Muscle layer of duodenum (tissue), 2 donors: ENCODE measurements around the gene SORBS1.

Experiments used
- H3K27ac ChIP-seq: one replicate; pipeline ENCODE4 v1.7.0; 2013; ENCODE audit warnings: mild to moderate bottlenecking, low read length
- H3K27me3 ChIP-seq: one replicate; pipeline ENCODE4 v1.7.0; 2013; ENCODE audit warnings: low read depth, mild to moderate bottlenecking, control low read depth, low read length
- H3K36me3 ChIP-seq, 2 donors: one replicate each; pipeline ENCODE4 v1.7.0; 2013; ENCODE audit warnings: low read length in 2 of 2, control low read depth in 1 of 2, mild to moderate bottlenecking in 1 of 2; ENCODE audit not compliant: insufficient read depth in 2 of 2, control insufficient read depth in 1 of 2
- H3K4me1 ChIP-seq, 2 donors: one replicate each; pipeline ENCODE4 v1.7.0; 2013; ENCODE audit warnings: low read length in 2 of 2, mild to moderate bottlenecking in 2 of 2, control low read depth in 1 of 2, moderate library complexity in 1 of 2; ENCODE audit not compliant: insufficient read depth in 2 of 2, control insufficient read depth in 1 of 2
- H3K4me3 ChIP-seq, 2 donors: one replicate each; pipeline ENCODE4 v1.7.0; 2013; ENCODE audit warnings: low read length in 2 of 2, low read depth in 1 of 2, mild to moderate bottlenecking in 1 of 2
- H3K9me3 ChIP-seq, 2 donors: one replicate each; pipeline ENCODE4 v1.7.0; 2013; ENCODE audit warnings: low read length in 2 of 2, control low read depth in 1 of 2, mild to moderate bottlenecking in 1 of 2; ENCODE audit not compliant: control insufficient read depth in 1 of 2
- donor health status: healthy.

The SORBS1 gene

GRCh38 chr10:95564291-95564690 lies 3.1 kb upstream of the SORBS1 start:
- Histone ChIP-seq H3K27ac (no peak overlapping the region), H3K4me3 (no peak overlapping the region), H3K36me3 (no peaks in the 10 kb centered on the region), H3K9me3 (no peaks in the 10 kb centered on the region), H3K27me3 (no peaks in the 10 kb centered on the region), H3K4me1 (peaks cover 0 to 8% of the 10 kb centered on the region in 2 donors)

- Histone ChIP-seq H3K4me1 (no peaks in the 10 kb centered on the region), H3K27ac (no peak overlapping the region)
These were observed 1.3 kb upstream of the SORBS1 start for GRCh38 chr10:95562341-95562965.

GRCh38 chr10:95561864-95562177 lies 650 bp upstream of the SORBS1 start:
- H3K36me3 ChIP-seq = peaks cover 0 to 1% of the 10 kb centered on the region in 2 donors
- H3K27me3 ChIP-seq = no peaks in the 10 kb centered on the region
- H3K27ac ChIP-seq = no peak overlapping the region
- peak overlapping the region; percentile 42 to 96 for H3K4me3 ChIP-seq
- no peaks in the 10 kb centered on the region for H3K4me1 ChIP-seq
- no peaks in the 10 kb centered on the region for H3K9me3 ChIP-seq

More at GRCh38 chr10:95562341-95562965, 1.3 kb upstream of the SORBS1 start:
- Histone ChIP-seq H3K36me3 (no peaks in the 10 kb centered on the region), H3K9me3 (no peaks in the 10 kb centered on the region), H3K4me3 (no peak overlapping the region), H3K27me3 (no peaks in the 10 kb centered on the region)

- Histone ChIP-seq H3K4me3 (peak overlapping the region; percentile 96), H3K9me3 (no peaks in the 10 kb centered on the region), H3K4me1 (no peaks in the 10 kb centered on the region), H3K27ac (peak overlapping the region; percentile 86), H3K36me3 (peaks cover 0 to 3% of the 10 kb centered on the region in 2 donors), H3K27me3 (no peaks in the 10 kb centered on the region)
These were observed 644 bp downstream of the SORBS1 start for GRCh38 chr10:95560278-95561176.

GRCh38 chr10:95559896-95560277 lies 1.3 kb downstream of the SORBS1 start:
- Histone ChIP-seq H3K4me1 (no peaks in the 10 kb centered on the region), H3K27me3 (no peaks in the 10 kb centered on the region), H3K36me3 (peaks cover 0 to 3% of the 10 kb centered on the region in 2 donors), H3K27ac (peak overlapping the region; percentile 86), H3K4me3 (peak overlapping the region; percentile 96), H3K9me3 (no peaks in the 10 kb centered on the region)

GRCh38 chr10:95559471-95559870 lies 1.7 kb downstream of the SORBS1 start:
- Histone ChIP-seq H3K36me3 (peaks cover 0 to 3% of the 10 kb centered on the region in 2 donors), H3K4me1 (no peaks in the 10 kb centered on the region), H3K27me3 (no peaks in the 10 kb centered on the region), H3K27ac (peak overlapping the region; percentile 86), H3K9me3 (no peaks in the 10 kb centered on the region), H3K4me3 (peak overlapping the region; percentile 96)

- Histone ChIP-seq H3K36me3 (peaks cover 0 to 3% of the 10 kb centered on the region in 2 donors), H3K27ac (peak overlapping the region; percentile 86), H3K4me1 (no peaks in the 10 kb centered on the region), H3K9me3 (no peaks in the 10 kb centered on the region), H3K27me3 (no peaks in the 10 kb centered on the region), H3K4me3 (peak overlapping the region; percentile 96)
These were observed 2.4 kb downstream of the SORBS1 start for GRCh38 chr10:95558593-95559320.

GRCh38 chr10:95556994-95557767 lies 4.0 kb downstream of the SORBS1 start:
- no peaks in the 10 kb centered on the region for H3K9me3 ChIP-seq
- H3K27me3 ChIP-seq = no peaks in the 10 kb centered on the region
- peak overlapping the region; percentile 45 to 96 for H3K4me3 ChIP-seq
- H3K4me1 ChIP-seq = peaks cover 0 to under 1% of the 10 kb centered on the region in 2 donors
- H3K36me3 ChIP-seq = peaks cover 0 to 3% of the 10 kb centered on the region in 2 donors
- H3K27ac ChIP-seq = peak overlapping the region; percentile 86

GRCh38 chr10:95553674-95554073 lies 7.5 kb downstream of the SORBS1 start:
- H3K27me3 ChIP-seq = no peaks in the 10 kb centered on the region
- no peak overlapping the region for H3K4me3 ChIP-seq
- H3K4me1 ChIP-seq = peaks cover 0 to 24% of the 10 kb centered on the region in 2 donors
- H3K27ac ChIP-seq = no peak overlapping the region
- H3K9me3 ChIP-seq = no peaks in the 10 kb centered on the region
- peaks cover 0 to 3% of the 10 kb centered on the region in 2 donors for H3K36me3 ChIP-seq

GRCh38 chr10:95552679-95553342 lies 8.4 kb downstream of the SORBS1 start:
- Histone ChIP-seq H3K4me3 (no peak overlapping the region), H3K36me3 (peaks cover 0 to 3% of the 10 kb centered on the region in 2 donors), H3K4me1 (peaks cover 0 to 26% of the 10 kb centered on the region in 2 donors), H3K9me3 (no peaks in the 10 kb centered on the region), H3K27ac (no peak overlapping the region), H3K27me3 (no peaks in the 10 kb centered on the region)
